Sciatic nerve (tissue), 2 donors: ENCODE data around the gene FAM13C. TPM values are rescaled to one million over a fixed set of nuclear protein-coding genes. Genes with fewer than 3 reads are reported as not detected.

Experiments used
- ATAC-seq: fragments of 200-7000 bp; cut with Tn5 transposase; one replicate; pipeline ENCODE4 v1.9.1; 2020; ENCODE audit warnings: mild to moderate bottlenecking, moderate library complexity
- DNase-seq: peaks from one replicate; pipeline ENCODE4 v3.0.0-alpha.2; 2020; ENCODE audit warnings: low spot score
- intact Hi-C: fragments of 100-400 bp; cut with DNase I; formaldehyde crosslinking; loops from one replicate; pipeline ENCODE4 v1.14.2; 2022
- total RNA-seq: library from RNA; stranded (reverse); fragmentation: NEBNext Ultra II Directional; extraction: Animal tissue kit (Norgen Biotek cat#: 25700); gene quantifications from one replicate; pipeline ENCODE4 v1.2.1, GENCODE V29; 2021
- donor health status: DM: no; HTN: no; CAD: no.
- donor health status: DM: no; HTN: no; CAD: no.

Gene FAM13C
- total RNA-seq, 1 donor from 2014 or later: 25.0 TPM

- DNase-seq (no peak), ATAC-seq (no peak)
- intact Hi-C loops: no loop called here
Observed at GRCh38 chr10:59212301-59212798, 150.0 kb downstream of the FAM13C start.

- intact Hi-C loops: no loop called here
- DNase-seq (no peak), ATAC-seq (no peak)
Observed at GRCh38 chr10:59206204-59206720, 156.1 kb downstream of the FAM13C start.

Other genes starting within 250 kb of the FAM13C start
- gene PHYHIPL, start 185.9 kb downstream of the FAM13C start, total RNA-seq: 0.40 TPM